GM23338 (cell line): ENCODE measurements around the gene ERMN. TPM values are rescaled to one million over a fixed set of nuclear protein-coding genes. Genes with fewer than 3 reads are reported as not detected.
A peak's percentile ranks its signal among the peaks of the same experiment; 100 is the strongest.
"Not testable (repeated sequence)": the region's sequence is repeated elsewhere in the genome, so short reads cannot be mapped to it uniquely, and the experiment has no call there.

ENCODE experiments used
- ATAC-seq: fragments of 200-7000 bp; cut with Tn5 transposase; 3 replicates; pipeline ENCODE4 v1.9.1; 2020
- DNase-seq: peaks from one replicate; pipeline ENCODE4 v3.0.0-alpha.2; 2015; ENCODE audit warnings: low spot score
- H2AFZ ChIP-seq: fragments of 200-600 bp; sonication (generic); 2 replicates; pipeline ENCODE4 v1.8.0; 2016; ENCODE audit warnings: antibody characterized with exemption, mild to moderate bottlenecking, moderate library complexity
- H3F3A ChIP-seq: fragments of 200-600 bp; sonication (generic); replicated peaks from 2 replicates; pipeline ENCODE4 v1.8.0; 2017; ENCODE audit warnings: antibody characterized with exemption, mixed run types, low read depth
- H3K27ac ChIP-seq: fragments of 200-600 bp; sonication (generic); 2 replicates; pipeline ENCODE4 v1.6.1; 2016; ENCODE audit warnings: low read depth
- H3K27me3 ChIP-seq: fragments of 200-600 bp; sonication (generic); 2 replicates; pipeline ENCODE4 v1.8.0; 2016; ENCODE audit warnings: mild to moderate bottlenecking, mixed run types, moderate library complexity; ENCODE audit not compliant: insufficient read depth
- H3K36me3 ChIP-seq: fragments of 200-600 bp; sonication (generic); 2 replicates; pipeline ENCODE4 v1.8.0; 2016; ENCODE audit warnings: mild to moderate bottlenecking; ENCODE audit not compliant: insufficient read depth
- H3K4me1 ChIP-seq: fragments of 200-600 bp; sonication (generic); 2 replicates; pipeline ENCODE4 v1.8.0; 2016; ENCODE audit warnings: mild to moderate bottlenecking, moderate library complexity; ENCODE audit not compliant: insufficient read depth
- H3K4me2 ChIP-seq: fragments of 200-600 bp; sonication (generic); 2 replicates; pipeline ENCODE4 v1.7.1; 2017; ENCODE audit warnings: mixed run types
- H3K4me3 ChIP-seq: fragments of 200-600 bp; sonication (generic); 2 replicates; pipeline ENCODE4 v1.6.1; 2016; ENCODE audit warnings: mixed run types
- H3K79me2 ChIP-seq: fragments of 200-600 bp; sonication (generic); replicated peaks from 2 replicates; pipeline ENCODE4 v1.8.0; 2017; ENCODE audit warnings: mild to moderate bottlenecking; ENCODE audit not compliant: insufficient read depth
- H3K9me2 ChIP-seq: fragments of 200-600 bp; sonication (generic); 2 replicates; pipeline ENCODE4 v1.8.0; 2017; ENCODE audit not compliant: insufficient read depth
- H4K20me1 ChIP-seq: fragments of 200-600 bp; sonication (generic); replicated peaks from 2 replicates; pipeline ENCODE4 v1.8.0; 2017; ENCODE audit warnings: mild to moderate bottlenecking; ENCODE audit not compliant: insufficient read depth
- H3K27ac Mint-ChIP-seq: 2 replicates; pipeline ENCODE4 v1.8.0; 2020; ENCODE audit warnings: inconsistent platforms, mild to moderate bottlenecking, moderate library complexity, mixed read lengths
- H3K27me3 Mint-ChIP-seq: 3 replicates; pipeline ENCODE4 v1.8.0; 2022; ENCODE audit warnings: low read depth, mild to moderate bottlenecking, moderate library complexity, mixed read lengths, inconsistent platforms; ENCODE audit not compliant: insufficient read depth, poor library complexity
- H3K36me3 Mint-ChIP-seq: 3 replicates; pipeline ENCODE4 v1.8.0; 2021; ENCODE audit warnings: low read depth, mild to moderate bottlenecking, inconsistent platforms, moderate library complexity, mixed read lengths
- H3K4me1 Mint-ChIP-seq: 3 replicates; pipeline ENCODE4 v1.8.0; 2020; ENCODE audit warnings: mild to moderate bottlenecking, inconsistent platforms, mixed read lengths
- H3K4me3 Mint-ChIP-seq: 3 replicates; pipeline ENCODE4 v1.8.0; 2021; ENCODE audit warnings: moderate library complexity, mild to moderate bottlenecking, inconsistent platforms, mixed read lengths
- H3K9me3 Mint-ChIP-seq: 3 replicates; pipeline ENCODE4 v1.8.0; 2020; ENCODE audit warnings: moderate library complexity, mild to moderate bottlenecking, inconsistent platforms, mixed read lengths
- CREB1 ChIP-seq: fragments of 250-450 bp; sonication (Bioruptor Pico); IDR thresholded peaks from 2 replicates; pipeline ENCODE4 v1.5.0; 2020; ENCODE audit warnings: low read depth, mild to moderate bottlenecking, moderate library complexity
- CTCF ChIP-seq, 2 experiments: fragments of 200-600 bp in 1 of 2; sonication (generic) in 1 of 2; conservative IDR thresholded peaks; 2 replicates each; pipeline versions ENCODE4 v1.5.1 to v1.6.1; 2016 to 2017; ENCODE audit warnings: antibody characterized with exemption in 2 of 2, low read depth in 2 of 2, mild to moderate bottlenecking in 2 of 2, moderate library complexity in 1 of 2
- EZH2 ChIP-seq: fragments of 200-600 bp; sonication (generic); IDR thresholded peaks from one replicate; pipeline ENCODE4 v1.8.0; 2017; ENCODE audit warnings: antibody characterized with exemption, mild to moderate bottlenecking, low read depth; ENCODE audit not compliant: unreplicated experiment
- EZH2phosphoT487 ChIP-seq: fragments of 200-600 bp; sonication (generic); IDR thresholded peaks from one replicate; pipeline ENCODE4 v1.8.1; 2018; ENCODE audit warnings: antibody characterized with exemption; ENCODE audit not compliant: unreplicated experiment
- NANOG ChIP-seq: IDR thresholded peaks from 2 replicates; pipeline ENCODE4 v1.6.1; 2016; ENCODE audit warnings: antibody characterized with exemption, borderline replicate concordance
- POLR2AphosphoS5 ChIP-seq: IDR thresholded peaks from 2 replicates; pipeline ENCODE4 v1.6.1; 2016; ENCODE audit warnings: antibody characterized with exemption, low read depth
- REST ChIP-seq: IDR thresholded peaks from one replicate; pipeline ENCODE4 v1.6.1; 2018; ENCODE audit warnings: antibody characterized with exemption; ENCODE audit not compliant: unreplicated experiment
- STAT1 ChIP-seq: IDR thresholded peaks from one replicate; pipeline ENCODE4 v1.6.1; 2016; ENCODE audit warnings: antibody characterized with exemption; ENCODE audit not compliant: unreplicated experiment
- ZNF114 ChIP-seq: fragments of 250-450 bp; sonication (Bioruptor Pico); IDR thresholded peaks from 2 replicates; pipeline ENCODE4 v1.5.0; 2020; ENCODE audit warnings: mild to moderate bottlenecking, moderate library complexity
- ZNF331 ChIP-seq: fragments of 250-450 bp; sonication (Bioruptor Pico); IDR thresholded peaks from 2 replicates; pipeline ENCODE4 v1.5.0; 2020; ENCODE audit warnings: low read depth, mild to moderate bottlenecking, moderate library complexity
- polyA plus RNA-seq: library from polyadenylated mRNA; unstranded; fragments of >200 nt; fragmentation: Nextera tagmentation; extraction: Ambion mirVana; gene quantifications from 2 replicates; pipeline ENCODE4 v1.2.1, GENCODE V29; 2016
- total RNA-seq: library from RNA; depleted of rRNA; stranded (reverse); fragments of >200 nt; shearing (Covaris generic); gene quantifications from 2 replicates; pipeline ENCODE4 v1.2.3, GENCODE V29; 2014
- TF ChIP-seq, protein P1 (sequence below): fragments of 250-450 bp; sonication (Bioruptor Pico); IDR thresholded peaks from 2 replicates; pipeline ENCODE4 v1.5.0; 2020; ENCODE audit warnings: mild to moderate bottlenecking, moderate library complexity

ERMN gene
- total and polyA plus RNA-seq, 2 experiments from 2014 or later: 0.35 to 0.44 TPM

DNA sequence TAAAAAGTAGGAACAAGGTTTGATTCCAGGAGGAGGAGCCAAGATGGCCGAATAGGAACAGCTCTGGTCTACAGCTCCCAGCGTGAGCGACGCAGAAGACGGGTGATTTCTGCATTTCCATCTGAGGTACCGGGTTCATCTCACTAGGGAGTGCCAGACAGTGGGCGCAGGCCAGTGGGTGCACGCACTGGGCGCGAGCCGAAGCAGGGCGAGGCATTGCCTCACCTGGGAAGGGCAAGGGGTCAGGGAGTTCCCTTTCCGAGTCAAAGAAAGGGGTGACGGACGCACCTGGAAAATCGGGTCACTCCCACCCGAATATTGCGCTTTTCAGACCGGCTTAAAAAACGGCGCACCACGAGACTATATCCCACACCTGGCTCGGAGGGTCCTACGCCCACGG lies 42.9 kb upstream of the ERMN start:
- H3K4me1 ChIP-seq, H4K20me1 ChIP-seq, H3K9me3 Mint-ChIP-seq, H3K4me3 Mint-ChIP-seq, H3K36me3 ChIP-seq, H3K79me2 ChIP-seq, DNase-seq, H3K27ac ChIP-seq, H3K27me3 ChIP-seq, H3K27me3 Mint-ChIP-seq, H3K4me3 ChIP-seq, H3F3A ChIP-seq, H3K27ac Mint-ChIP-seq, H3K4me1 Mint-ChIP-seq, H3K36me3 Mint-ChIP-seq, ATAC-seq, H3K9me2 ChIP-seq, H3K4me2 ChIP-seq: not testable (repeated sequence)
- H2AFZ ChIP-seq: peak overlapping the region; percentile 35; the same call in 1 of the 2 replicates

GRCh38 chr2:157367704-157368103 lies 42.1 kb upstream of the ERMN start:
- Histone ChIP-seq H3K27me3 (no peaks in the 10 kb centered on the region), H3K4me3 (no peak overlapping the region), H3K4me1 (0 out of 2 replicates have a peak, but pooled peaks cover 3% of the 10 kb centered on the region), H3K27ac (no peak overlapping the region), H2AFZ (no peak overlapping the region), H3K36me3 (no peaks in the 10 kb centered on the region), H3F3A (no peaks in the 10 kb centered on the region), H4K20me1 (no peaks in the 10 kb centered on the region), H3K4me2 (no peak overlapping the region), H3K9me2 (peaks cover 2% of the 10 kb centered on the region; the same call in 1 of the 2 replicates), H3K79me2 (no peaks in the 10 kb centered on the region)
- DNase-seq: no peak
- peaks cover 4% of the 10 kb centered on the region; the same call in 2 of the 3 replicates for H3K4me1 Mint-ChIP-seq
- H3K9me3 Mint-ChIP-seq: peaks cover 9% of the 10 kb centered on the region; the same call in 2 of the 3 replicates
- H3K36me3 Mint-ChIP-seq: peaks cover 8% of the 10 kb centered on the region; the same call in 2 of the 3 replicates
- ATAC-seq: no peak
- no peak overlapping the region for H3K27ac Mint-ChIP-seq
- no peaks in the 10 kb centered on the region for H3K27me3 Mint-ChIP-seq
- H3K4me3 Mint-ChIP-seq: no peak overlapping the region
- TF ChIP-seq STAT1 (no peak), EZH2phosphoT487 (no peak), CREB1 (CRISPR knock-in tag) (no peak), EZH2 (no peak), POLR2AphosphoS5 (no peak), NANOG (no peak), CTCF (conservative IDR thresholded peaks at IDR 0.05; ENCODE audit: low read depth in 2 of 2) (no peak), ZNF114 (CRISPR knock-in tag) (no peak), ZNF331 (CRISPR knock-in tag) (no peak), REST (no peak)
- TF ChIP-seq, protein P1, sequence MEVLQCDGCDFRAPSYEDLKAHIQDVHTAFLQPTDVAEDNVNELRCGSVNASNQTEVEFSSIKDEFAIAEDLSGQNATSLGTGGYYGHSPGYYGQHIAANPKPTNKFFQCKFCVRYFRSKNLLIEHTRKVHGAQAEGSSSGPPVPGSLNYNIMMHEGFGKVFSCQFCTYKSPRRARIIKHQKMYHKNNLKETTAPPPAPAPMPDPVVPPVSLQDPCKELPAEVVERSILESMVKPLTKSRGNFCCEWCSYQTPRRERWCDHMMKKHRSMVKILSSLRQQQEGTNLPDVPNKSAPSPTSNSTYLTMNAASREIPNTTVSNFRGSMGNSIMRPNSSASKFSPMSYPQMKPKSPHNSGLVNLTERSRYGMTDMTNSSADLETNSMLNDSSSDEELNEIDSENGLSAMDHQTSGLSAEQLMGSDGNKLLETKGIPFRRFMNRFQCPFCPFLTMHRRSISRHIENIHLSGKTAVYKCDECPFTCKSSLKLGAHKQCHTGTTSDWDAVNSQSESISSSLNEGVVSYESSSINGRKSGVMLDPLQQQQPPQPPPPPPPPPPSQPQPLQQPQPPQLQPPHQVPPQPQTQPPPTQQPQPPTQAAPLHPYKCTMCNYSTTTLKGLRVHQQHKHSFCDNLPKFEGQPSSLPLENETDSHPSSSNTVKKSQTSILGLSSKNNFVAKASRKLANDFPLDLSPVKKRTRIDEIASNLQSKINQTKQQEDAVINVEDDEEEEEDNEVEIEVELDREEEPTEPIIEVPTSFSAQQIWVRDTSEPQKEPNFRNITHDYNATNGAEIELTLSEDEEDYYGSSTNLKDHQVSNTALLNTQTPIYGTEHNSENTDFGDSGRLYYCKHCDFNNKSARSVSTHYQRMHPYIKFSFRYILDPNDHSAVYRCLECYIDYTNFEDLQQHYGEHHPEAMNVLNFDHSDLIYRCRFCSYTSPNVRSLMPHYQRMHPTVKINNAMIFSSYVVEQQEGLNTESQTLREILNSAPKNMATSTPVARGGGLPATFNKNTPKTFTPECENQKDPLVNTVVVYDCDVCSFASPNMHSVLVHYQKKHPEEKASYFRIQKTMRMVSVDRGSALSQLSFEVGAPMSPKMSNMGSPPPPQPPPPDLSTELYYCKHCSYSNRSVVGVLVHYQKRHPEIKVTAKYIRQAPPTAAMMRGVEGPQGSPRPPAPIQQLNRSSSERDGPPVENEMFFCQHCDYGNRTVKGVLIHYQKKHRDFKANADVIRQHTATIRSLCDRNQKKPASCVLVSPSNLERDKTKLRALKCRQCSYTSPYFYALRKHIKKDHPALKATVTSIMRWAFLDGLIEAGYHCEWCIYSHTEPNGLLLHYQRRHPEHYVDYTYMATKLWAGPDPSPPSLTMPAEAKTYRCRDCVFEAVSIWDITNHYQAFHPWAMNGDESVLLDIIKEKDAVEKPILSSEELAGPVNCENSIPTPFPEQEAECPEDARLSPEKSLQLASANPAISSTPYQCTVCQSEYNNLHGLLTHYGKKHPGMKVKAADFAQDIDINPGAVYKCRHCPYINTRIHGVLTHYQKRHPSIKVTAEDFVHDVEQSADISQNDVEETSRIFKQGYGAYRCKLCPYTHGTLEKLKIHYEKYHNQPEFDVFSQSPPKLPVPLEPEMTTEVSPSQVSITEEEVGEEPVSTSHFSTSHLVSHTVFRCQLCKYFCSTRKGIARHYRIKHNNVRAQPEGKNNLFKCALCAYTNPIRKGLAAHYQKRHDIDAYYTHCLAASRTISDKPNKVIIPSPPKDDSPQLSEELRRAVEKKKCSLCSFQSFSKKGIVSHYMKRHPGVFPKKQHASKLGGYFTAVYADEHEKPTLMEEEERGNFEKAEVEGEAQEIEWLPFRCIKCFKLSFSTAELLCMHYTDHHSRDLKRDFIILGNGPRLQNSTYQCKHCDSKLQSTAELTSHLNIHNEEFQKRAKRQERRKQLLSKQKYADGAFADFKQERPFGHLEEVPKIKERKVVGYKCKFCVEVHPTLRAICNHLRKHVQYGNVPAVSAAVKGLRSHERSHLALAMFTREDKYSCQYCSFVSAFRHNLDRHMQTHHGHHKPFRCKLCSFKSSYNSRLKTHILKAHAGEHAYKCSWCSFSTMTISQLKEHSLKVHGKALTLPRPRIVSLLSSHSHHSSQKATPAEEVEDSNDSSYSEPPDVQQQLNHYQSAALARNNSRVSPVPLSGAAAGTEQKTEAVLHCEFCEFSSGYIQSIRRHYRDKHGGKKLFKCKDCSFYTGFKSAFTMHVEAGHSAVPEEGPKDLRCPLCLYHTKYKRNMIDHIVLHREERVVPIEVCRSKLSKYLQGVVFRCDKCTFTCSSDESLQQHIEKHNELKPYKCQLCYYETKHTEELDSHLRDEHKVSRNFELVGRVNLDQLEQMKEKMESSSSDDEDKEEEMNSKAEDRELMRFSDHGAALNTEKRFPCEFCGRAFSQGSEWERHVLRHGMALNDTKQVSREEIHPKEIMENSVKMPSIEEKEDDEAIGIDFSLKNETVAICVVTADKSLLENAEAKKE (CRISPR knock-in tag): no peak
